ENCODE measurements around the gene HS1BP3. TPM values are rescaled to one million over a fixed set of nuclear protein-coding genes. Genes with fewer than 3 reads are reported as not detected.

HS1BP3 gene
- total RNA-seq, 3 donors from 2014 or later: 19.0 to 31.8 (median 25.9) TPM

GRCh38 chr2:20684581-20685063 is 33.7 kb upstream of the HS1BP3 start:
- Histone ChIP-seq H3K27me3 (no peaks in the 10 kb centered on the region), H3K36me3 (no peaks in the 10 kb centered on the region), H3K4me3 (no peak overlapping the region), H3K27ac (no peak overlapping the region), H3K9me3 (no peaks in the 10 kb centered on the region), H3K4me1 (no peaks in the 10 kb centered on the region)
- DNase-seq (ENCODE audit: low spot score in 2 of 2): no peak
- TF ChIP-seq CTCF (IDR thresholded peaks at IDR 0.05) (no peak), POLR2AphosphoS5 (IDR thresholded peaks at IDR 0.05) (no peak), POLR2A (IDR thresholded peaks at IDR 0.05) (no peak)
- intact Hi-C loops (cut with DNase I; ENCODE audit: low total_unique reads): no loop called here

GRCh38 chr2:20682167-20682920 is 31.4 kb upstream of the HS1BP3 start:
- Histone ChIP-seq H3K9me3 (no peaks in the 10 kb centered on the region), H3K27ac (no peak overlapping the region), H3K27me3 (no peaks in the 10 kb centered on the region), H3K4me3 (no peak overlapping the region), H3K4me1 (no peaks in the 10 kb centered on the region), H3K36me3 (no peaks in the 10 kb centered on the region)
- no peak for DNase-seq (ENCODE audit: low spot score in 2 of 2)
- TF ChIP-seq POLR2AphosphoS5 (IDR thresholded peaks at IDR 0.05) (no peak), POLR2A (IDR thresholded peaks at IDR 0.05) (no peak), CTCF (IDR thresholded peaks at IDR 0.05) (no peak)
- intact Hi-C loops (cut with DNase I; ENCODE audit: low total_unique reads): no loop called here

- no peaks in the 10 kb centered on the region for H3K4me1 ChIP-seq
- H3K4me3 ChIP-seq: no peak overlapping the region
- H3K36me3 ChIP-seq: no peaks in the 10 kb centered on the region
- DNase-seq (ENCODE audit: low spot score in 2 of 2): no peak
- TF ChIP-seq CTCF (IDR thresholded peaks at IDR 0.05) (no peak), POLR2A (IDR thresholded peaks at IDR 0.05) (no peak), POLR2AphosphoS5 (IDR thresholded peaks at IDR 0.05) (no peak)
- intact Hi-C loops (cut with DNase I; ENCODE audit: low total_unique reads): no loop called here
- H3K27ac ChIP-seq: no peak overlapping the region
- H3K9me3 ChIP-seq: no peaks in the 10 kb centered on the region
- H3K27me3 ChIP-seq: no peaks in the 10 kb centered on the region
These were observed 30.0 kb upstream of the HS1BP3 start for GRCh38 chr2:20680744-20681375.

- Histone ChIP-seq H3K9me3 (no peaks in the 10 kb centered on the region), H3K36me3 (no peaks in the 10 kb centered on the region), H3K27me3 (peaks cover 0 to 4% of the 10 kb centered on the region in 2 donors), H3K27ac (no peak overlapping the region), H3K4me3 (no peak overlapping the region), H3K4me1 (no peaks in the 10 kb centered on the region)
- intact Hi-C loops (cut with DNase I; ENCODE audit: low total_unique reads): no loop called here
- DNase-seq (ENCODE audit: low spot score in 2 of 2): no peak
- TF ChIP-seq POLR2AphosphoS5 (IDR thresholded peaks at IDR 0.05): no peak
- no peak for TF ChIP-seq CTCF (IDR thresholded peaks at IDR 0.05)
- no peak for TF ChIP-seq POLR2A (IDR thresholded peaks at IDR 0.05)
These were observed 27.9 kb upstream of the HS1BP3 start for GRCh38 chr2:20678780-20679179.

- no peak for DNase-seq (ENCODE audit: low spot score in 2 of 2)
- Histone ChIP-seq H3K4me1 (no peaks in the 10 kb centered on the region), H3K36me3 (no peaks in the 10 kb centered on the region), H3K27ac (no peak overlapping the region), H3K4me3 (no peak overlapping the region), H3K27me3 (peaks cover 0 to 7% of the 10 kb centered on the region in 2 donors), H3K9me3 (no peaks in the 10 kb centered on the region)
- TF ChIP-seq POLR2AphosphoS5 (IDR thresholded peaks at IDR 0.05) (no peak), POLR2A (IDR thresholded peaks at IDR 0.05) (no peak), CTCF (IDR thresholded peaks at IDR 0.05) (no peak)
- intact Hi-C loops (cut with DNase I; ENCODE audit: low total_unique reads): no loop called here
These were observed 27.1 kb upstream of the HS1BP3 start for GRCh38 chr2:20678086-20678395.
